ENCODE data around the gene SLC6A1.
"Not testable (repeated sequence)": the region's sequence is repeated elsewhere in the genome, so short reads cannot be mapped to it uniquely, and the experiment has no call there.

The SLC6A1 gene

DNA sequence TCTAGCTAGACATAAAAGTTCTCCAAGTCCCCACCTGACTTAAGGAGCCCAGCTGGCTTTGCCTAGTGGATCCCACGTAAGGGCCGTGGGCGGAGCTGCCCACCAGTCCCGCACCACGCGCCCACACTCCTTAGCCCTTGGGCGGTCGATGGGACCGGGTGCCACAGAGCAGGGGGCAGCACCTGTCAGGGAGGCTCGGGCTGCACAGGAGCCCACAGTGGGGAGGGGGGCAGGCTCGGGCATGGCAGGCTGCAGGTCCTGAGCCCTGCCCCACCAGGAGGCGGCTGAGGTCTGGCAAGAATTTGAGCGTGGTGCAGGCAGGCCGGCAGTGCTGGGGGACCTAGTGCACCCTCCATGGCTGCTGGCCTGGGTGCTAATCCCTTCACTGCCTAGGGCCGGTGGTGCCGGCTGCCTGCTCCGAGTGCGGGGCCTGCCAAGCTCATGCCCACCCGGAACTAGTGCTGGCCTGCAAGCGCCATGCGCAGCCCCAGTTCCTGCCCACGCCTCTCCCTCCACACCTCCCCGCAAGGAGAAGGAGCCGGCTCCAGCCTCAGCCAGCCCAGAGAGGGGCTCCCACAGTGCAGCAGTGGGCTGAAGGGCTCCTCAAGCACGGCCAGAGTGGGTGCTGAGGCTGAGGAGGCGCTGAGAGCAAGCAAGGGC lies 78.7 kb downstream of the SLC6A1 start:
- no peak for FAIRE-seq

DNA sequence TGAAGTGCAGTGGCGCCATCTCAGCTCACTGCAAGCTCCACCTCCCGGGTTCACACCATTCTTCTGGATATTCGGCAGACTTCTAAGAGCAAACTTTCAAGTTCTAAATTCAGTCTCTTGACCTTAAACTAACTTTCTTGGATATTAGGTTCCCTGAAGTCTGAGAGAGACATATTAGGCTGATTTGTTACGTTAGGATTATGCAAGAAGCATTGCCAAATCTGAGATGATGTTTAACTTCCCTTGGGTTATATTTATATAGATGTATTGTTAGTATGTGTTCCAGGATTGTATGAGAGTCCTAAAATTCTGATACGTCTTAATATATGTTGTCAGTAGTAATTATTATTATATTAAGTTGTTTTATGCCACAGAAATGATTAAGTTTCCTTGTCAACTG lies 80.1 kb downstream of the SLC6A1 start:
- no peak for FAIRE-seq

DNA sequence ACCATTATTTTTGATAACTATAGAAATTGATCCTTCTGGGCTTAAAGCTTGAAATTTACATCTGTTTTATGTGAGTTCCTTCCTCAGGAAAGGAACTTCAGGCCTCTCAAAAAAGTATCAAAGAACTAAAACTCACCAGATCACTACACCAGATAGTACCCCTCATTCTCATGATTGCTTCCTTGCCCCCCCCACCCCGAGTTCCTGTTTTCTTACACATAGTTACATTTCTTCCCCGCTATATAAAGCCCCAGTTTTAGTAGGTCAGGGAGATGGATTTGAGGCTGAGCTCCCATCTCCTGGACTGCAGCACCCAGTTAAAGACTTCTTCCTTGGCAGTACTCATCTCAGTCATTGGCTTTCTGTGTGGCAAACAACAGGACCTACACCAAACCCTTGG lies 81.5 kb downstream of the SLC6A1 start:
- no peak for FAIRE-seq

DNA sequence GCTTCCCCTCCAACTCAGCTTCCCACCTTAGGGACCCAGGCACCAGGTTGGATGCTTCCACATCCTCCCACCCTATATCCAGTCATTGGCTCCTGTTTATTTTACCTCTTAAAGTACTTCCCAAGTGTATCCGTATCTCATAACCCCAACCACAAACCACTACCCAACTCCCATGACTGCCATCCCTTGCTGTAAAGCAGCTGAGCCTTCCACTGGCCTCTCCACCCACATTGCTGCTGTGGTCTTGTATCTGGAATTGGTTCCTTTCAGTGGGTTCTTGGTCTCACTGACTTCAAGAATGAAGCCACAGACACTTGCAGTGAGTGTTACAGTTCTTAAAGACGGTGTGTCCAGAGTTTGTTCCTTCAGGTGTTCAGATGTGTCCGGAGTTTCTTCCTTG lies 81.9 kb downstream of the SLC6A1 start:
- FAIRE-seq = no peak

DNA sequence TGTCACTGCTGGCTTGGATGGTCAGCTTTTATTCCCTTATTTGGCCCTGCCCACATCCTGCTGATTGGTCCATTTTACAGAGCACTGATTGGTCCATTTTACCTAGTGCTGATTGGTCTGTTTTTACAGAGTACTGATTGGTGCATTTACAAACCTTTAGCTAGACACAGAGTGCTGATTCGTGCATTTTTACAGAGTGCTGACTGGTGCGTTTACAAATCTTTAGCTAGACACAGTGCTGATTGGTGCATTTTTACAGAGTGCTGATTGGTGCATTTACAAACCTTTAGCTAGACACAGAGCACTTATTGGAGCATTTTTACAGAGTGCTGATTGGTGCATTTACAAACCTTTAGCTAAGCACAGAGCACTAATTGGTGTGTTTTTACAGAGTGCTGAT lies 82.6 kb downstream of the SLC6A1 start:
- FAIRE-seq = not testable (repeated sequence)

DNA sequence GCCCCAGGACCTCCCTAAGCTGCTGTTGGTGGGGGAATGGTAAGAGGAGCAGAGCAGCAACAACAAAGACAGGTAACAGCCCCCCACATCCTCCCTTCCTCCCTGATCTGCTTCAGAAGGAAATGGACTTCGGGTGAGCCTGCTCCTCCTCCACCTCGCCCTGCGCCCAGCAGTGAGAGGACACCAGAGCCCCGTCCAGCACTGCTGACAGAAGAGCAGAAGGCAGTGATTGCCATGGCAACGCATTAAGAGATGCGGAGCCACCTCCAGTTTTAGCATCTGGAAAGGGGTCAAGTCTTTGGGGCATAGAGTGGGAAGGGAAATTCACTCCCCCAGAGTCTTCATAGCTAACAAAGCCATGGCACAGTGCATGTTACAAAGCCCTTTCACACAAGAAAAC lies 84.2 kb downstream of the SLC6A1 start:
- FAIRE-seq = no peak

DNA sequence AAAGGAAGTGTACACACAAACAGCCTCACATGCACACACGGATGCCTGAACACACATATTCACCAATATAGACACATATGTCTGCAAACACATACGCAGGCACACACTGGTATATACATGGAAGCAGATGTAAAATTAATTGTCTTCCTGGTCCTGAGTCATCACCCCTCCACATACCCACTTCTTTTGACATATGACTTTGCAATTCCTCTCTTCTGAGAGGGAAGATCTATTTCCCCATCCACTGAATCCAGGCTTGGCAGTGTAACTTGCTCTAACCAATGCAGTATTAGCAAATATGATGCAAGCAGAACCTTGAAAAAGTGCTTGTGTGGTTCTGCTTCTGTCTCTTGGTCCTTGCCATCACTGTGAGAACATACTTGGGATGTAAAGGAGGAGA lies 84.9 kb downstream of the SLC6A1 start:
- no peak for FAIRE-seq

DNA sequence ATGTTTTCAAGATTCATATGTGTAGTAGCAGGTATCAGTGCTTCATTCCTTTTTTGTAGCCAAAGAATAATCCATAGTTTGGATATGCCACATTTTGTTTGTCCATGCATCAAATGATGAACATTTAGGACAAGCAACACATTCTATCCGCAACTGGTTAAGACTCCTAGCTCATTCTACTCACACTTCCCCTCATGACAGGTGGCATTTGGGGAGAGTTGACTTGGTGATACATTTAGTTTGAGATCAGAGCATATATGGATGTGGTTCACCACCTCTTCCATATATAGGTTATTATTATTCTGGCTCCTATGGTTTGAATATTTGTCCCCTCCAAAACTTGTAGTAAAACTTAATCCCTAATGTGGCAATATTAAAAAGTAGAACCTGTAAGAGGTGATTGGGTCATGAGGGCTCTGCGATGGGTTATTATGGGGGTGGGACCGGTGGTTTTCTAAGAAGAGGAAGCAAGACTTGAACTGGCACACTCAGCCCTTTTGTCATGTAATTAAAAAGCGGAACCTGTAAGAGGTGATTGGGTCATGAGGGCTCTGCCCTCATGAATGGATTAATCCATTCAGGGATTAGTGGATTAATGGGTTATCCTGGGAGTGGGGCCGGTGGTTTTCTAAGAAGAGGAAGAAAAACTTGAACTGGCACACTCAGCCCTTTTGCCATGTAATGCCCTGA lies 86.4 kb downstream of the SLC6A1 start:
- no peak for FAIRE-seq

DNA sequence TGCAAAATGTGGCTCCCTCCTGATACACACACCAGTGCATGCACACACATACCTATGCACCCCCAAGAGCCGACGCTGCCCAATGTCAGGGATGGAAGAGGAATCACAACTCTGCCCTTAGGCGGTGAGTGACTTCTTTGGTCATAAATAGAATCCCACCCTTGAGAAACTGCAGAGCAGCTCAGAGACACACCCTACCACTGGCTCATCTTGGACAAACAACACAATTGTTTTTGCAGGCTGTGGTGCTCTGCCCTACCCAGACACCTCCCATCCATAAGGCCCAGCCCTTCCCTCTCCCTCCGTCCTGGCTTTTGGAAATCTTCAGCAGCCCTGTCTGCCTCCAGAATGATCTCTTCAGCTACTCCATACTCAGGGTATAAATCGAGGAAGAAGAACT lies 87.9 kb downstream of the SLC6A1 start:
- FAIRE-seq = no peak

DNA sequence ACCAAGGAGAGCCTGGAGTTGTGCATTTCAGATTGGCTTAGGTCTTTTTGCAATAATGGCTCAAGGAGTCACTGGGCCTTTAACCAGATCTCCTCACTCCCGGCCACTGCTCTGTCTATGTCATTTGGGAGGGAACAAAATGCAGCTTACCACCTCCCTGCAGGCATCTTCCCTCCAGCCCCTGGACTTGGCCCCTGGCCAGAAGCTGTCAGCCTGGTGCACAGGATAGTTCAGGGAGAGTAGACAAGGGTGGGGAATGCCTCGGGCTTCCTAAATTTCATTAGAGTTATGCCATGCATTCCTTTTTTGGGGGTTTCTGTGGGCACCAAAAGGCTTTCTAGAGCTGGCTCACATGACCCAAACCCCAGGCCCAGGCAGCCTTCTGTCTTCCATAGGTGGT lies 91.5 kb downstream of the SLC6A1 start:
- FAIRE-seq = no peak

DNA sequence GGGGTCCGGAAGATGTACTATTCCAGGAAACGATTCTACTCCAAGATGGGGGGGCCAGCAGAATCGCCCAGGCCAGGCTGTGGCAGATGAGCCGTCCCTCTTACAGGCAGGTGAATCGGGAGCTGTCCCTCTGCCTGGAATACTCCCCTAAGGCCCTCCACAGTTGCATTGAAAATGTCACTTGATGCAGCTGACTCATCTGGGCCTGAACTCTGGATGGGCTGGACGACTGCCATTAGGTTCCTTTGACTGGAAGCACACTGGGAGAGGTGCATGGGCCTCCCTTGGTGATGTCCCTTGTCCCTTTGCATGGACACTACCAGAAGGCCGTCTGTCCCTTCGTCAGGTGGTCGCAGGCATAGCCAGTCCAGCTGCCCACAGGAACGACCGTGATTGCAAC lies 92.1 kb downstream of the SLC6A1 start:
- no peak for FAIRE-seq

DNA sequence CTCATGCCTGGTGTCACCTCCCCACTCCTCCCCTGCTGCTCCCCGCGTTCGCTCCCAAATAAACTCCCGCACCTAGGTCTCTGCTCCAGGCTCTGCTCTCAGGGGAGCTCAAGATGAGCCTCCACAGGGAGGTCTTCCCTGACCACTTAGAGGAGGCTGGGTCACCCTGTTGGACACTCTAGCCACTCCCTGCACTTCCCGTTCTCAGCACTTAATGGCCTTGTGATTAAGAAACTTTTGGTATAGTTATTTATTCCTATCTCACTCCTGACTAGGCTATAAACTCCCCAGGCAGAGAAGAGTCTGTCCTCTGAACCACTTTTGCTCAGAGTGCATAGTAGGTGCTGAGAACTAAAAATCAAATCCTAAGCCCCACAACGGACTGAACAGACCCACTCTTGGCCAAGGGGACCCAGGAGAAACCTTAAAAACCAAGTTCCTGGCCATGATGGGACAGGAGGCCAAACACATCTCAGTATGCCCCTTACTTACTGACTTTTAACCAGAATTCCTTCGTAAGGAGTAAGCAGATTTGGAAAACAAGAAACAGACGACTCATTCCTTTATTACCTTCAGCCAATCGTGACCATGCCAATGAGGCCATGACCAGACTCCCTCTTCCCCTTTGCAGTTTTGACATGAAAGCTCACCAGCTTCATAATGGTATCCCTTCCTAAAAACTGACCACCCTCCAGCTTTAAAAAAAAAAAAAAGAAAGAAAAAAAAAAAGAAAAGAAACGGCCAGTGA lies 92.7 kb downstream of the SLC6A1 start:
- no peak for FAIRE-seq

DNA sequence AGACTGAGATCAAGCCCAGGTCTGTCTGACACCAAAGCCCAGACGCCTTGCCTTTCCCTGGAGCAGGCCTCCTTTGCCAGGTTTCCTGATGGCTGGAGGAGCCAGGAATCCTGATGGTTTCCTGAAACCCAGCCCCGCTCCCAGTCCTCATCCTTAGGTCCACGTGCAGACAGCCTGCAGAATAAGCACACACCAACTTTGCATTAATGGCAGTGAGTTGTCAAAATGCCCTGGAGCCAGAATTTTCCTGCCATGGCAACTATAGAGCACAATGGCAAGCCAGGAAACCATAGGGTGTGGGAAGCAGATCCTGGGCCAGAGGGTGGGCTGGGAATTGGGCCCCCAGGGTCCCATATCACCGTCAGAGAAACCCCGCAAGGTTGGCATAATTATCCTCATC lies 94.3 kb downstream of the SLC6A1 start:
- no peak for FAIRE-seq

DNA sequence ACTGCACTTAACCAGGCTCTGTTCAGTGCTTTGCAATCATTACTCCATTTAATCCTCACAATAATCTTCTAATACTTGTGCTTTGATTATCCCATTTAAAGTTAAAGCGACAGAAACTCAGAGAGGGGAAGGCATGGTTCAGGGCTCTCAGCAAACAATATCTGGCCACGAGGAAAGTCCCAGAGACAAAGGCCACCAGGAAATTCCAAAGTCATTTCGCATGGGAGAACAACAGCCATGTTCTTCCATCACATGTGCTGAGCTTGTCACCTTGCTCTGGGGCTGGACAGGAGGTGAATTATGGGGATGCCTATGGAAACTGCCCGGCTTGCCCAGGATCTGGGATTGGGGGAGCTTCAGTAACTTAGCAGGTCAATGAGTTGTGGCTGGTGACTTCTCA lies 95.5 kb downstream of the SLC6A1 start:
- no peak for FAIRE-seq

DNA sequence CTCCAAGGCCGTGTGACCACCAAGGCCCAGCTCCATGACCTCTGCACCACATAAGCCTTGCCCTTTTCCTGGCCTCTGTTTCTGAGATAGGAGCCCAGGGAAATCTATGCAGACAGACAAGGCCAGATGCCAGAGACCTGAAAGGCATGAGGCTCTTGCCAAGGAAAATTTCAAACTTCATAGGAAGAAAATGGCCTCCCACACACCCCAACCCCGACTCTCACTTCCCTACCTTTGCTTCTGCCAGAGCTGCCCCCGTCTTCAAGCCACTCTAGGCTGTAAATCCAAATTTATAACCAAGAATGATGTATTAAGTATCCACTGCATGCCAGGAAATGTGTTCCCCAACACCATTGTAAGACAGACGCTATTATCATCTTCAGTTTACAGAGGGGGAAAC lies 96.3 kb downstream of the SLC6A1 start:
- FAIRE-seq = no peak
